Epithelial cell of umbilical artery (primary cell): ENCODE measurements around the gene KCNAB1. TPM values are rescaled to one million over a fixed set of nuclear protein-coding genes. Genes with fewer than 3 reads are reported as not detected.

Source experiments
- total RNA-seq: library from RNA; depleted of rRNA; stranded (reverse); fragments of >200 nt; gene quantifications from 2 replicates; pipeline ENCODE4 v1.2.3, GENCODE V29; 2014

KCNAB1 gene
- 0.32 and 2.0 TPM in 2 replicates for total RNA-seq

DNA sequence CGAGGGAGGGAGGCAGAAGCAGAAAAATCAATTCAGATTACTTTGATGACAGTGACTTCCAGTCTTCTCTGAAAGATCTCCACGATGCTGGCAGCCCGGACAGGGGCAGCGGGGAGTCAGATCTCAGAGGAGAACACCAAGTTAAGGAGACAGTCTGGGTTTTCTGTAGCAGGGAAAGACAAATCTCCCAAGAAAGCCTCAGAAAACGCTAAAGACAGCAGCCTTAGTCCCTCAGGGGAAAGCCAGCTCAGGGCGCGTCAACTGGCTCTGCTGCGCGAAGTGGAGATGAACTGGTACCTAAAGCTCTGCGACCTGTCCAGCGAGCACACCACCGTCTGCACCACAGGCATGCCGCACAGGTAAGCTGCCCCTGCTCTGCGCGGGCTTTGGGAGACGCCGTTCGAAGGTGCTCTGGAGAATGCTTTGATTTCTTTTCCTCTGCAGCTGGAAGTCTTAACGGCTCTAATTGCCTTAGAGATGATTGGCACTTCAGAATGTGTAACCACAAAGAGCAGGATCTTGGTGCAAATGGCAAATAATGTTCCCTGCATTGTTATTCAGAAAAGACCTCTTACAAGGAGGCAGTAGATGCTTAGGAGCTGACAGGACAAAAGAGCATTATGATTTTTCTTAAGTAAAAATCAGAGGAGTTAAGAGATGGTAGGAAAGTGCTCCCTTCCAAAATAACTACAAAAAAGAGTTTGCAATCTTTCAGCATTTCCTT, at the start of gene KCNAB1:
TSS of gene KCNAB1 (plus strand) at position 51 of the 724 bp plus-strand sequence.

DNA sequence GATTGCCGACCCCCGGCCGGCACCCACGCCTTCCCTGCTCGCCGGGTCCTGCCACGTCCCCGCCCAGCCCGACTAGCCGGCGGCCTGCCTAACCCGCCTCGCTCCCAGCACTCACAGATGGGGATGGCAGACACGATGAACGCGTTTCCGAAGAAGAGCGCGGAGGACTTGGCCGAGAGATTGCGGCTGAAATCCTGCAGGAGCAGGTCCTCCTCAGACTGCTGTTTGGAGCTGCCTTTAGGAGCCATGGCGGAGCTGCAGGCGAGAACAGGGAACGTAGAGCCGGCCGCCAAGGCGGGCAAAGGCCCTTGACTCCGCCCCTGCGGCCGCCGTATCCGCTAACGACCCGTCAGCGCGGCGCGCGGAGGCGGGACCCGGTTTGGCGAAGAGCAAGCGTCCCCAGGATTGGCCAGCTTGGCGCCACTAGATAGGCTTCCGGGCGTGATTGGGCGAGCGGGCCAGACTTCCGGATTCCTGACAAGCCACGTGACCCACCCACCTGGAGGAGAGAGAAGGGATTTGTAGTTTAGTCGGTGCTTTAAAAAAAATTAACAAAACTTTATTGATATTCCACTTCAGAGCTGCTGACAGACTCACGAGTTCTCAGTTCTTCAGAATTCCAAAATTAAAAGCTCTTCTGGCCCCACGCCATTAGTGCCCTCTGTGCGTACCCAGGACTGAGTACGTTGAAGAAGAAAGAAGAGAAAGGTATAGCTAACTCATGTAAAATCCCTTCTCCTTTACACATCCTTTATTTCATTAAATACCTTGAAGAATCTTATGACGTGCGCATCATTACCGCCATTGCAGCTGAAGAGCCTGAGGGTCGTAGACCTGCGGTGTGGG, 434.7 kb downstream of the KCNAB1 start, which contains the start of gene SSR3:
TSS of gene SSR3 (minus strand) at position 276 of the 846 bp plus-strand sequence. CDS start at position 248, 28 bp downstream.

Other genes with a start within 250 kb of the KCNAB1 start
- 42.2 and 50.8 TPM in 2 replicates for gene GMPS, start 249.9 kb upstream of the KCNAB1 start, total RNA-seq